HCT116 (cell line): ENCODE results near the gene LILRB1. TPM values are rescaled to one million over a fixed set of nuclear protein-coding genes. Genes with fewer than 3 reads are reported as not detected.

Experiments used
- ATAC-seq: fragments of 200-7000 bp; cut with Tn5 transposase; 2 replicates; pipeline ENCODE4 v1.9.1; 2020; ENCODE audit warnings: mild to moderate bottlenecking, moderate library complexity
- BruUV-seq: library from RNA; stranded (reverse); fragments of 400-500 nt; replicated peaks from 2 replicates; lab custom pipeline; 2021; lab: Mats Ljungman, UMichigan
- CTCF ChIA-PET: fragments of 300-600 bp; sonication (Branson Sonifier 250); formaldehyde crosslinking; loops from one replicate; lab custom pipeline; 2021; ENCODE audit warnings: antibody characterized with exemption; lab: Charles Lee
- POLR2A ChIA-PET: fragments of 300-600, 350-600 bp; sonication (Branson Sonifier 250); formaldehyde crosslinking; loops from one replicate; lab custom pipeline; 2021; ENCODE audit warnings: antibody characterized with exemption; lab: Charles Lee
- RAD21 ChIA-PET, 2 experiments: fragments of 300-600 bp; sonication (Branson Sonifier 250); formaldehyde crosslinking; loops; one replicate each; lab custom pipeline; 2023; ENCODE audit warnings: low total read pairs in 2 of 2; ENCODE audit not compliant: uncharacterized antibody in 2 of 2, unreplicated experiment in 2 of 2, low non-redundant PET in 1 of 2; lab: Charles Lee
- DNase-seq: peaks from one replicate; pipeline ENCODE4 v3.0.0-alpha.2; 2010; ENCODE audit warnings: low read depth, low spot score
- H2AFZ ChIP-seq: fragments of 200-600 bp; shearing (Covaris generic), sonication (generic); 2 replicates; pipeline ENCODE4 v1.6.1; 2017; ENCODE audit warnings: low read depth, mixed run types, mixed read lengths, antibody characterized with exemption, low read length; ENCODE audit not compliant: poor library complexity, severe bottlenecking
- H3K27ac ChIP-seq: 2 replicates; pipeline ENCODE4 v1.5.1; 2012; ENCODE audit warnings: low read depth, low read length
- H3K27me3 ChIP-seq: fragments of 200-600 bp; sonication (generic); 2 replicates; pipeline ENCODE4 v1.6.1; 2016; ENCODE audit warnings: mixed run types, low read length, mixed read lengths; ENCODE audit not compliant: insufficient read depth
- H3K36me3 ChIP-seq, 2 experiments: fragments of 200-500 bp in 1 of 2; fragments of 200-600 bp in 1 of 2; sonication (Bioruptor generic) in 1 of 2; sonication (generic) in 1 of 2; 2 replicates each; pipeline versions ENCODE4 v1.5.1 to v1.6.1; 2014 to 2016; ENCODE audit warnings: low read length in 2 of 2, inconsistent platforms in 1 of 2, mixed read lengths in 1 of 2, mixed run types in 1 of 2; ENCODE audit not compliant: insufficient read depth in 2 of 2, control insufficient read depth in 1 of 2
- H3K4me1 ChIP-seq, 2 experiments: fragments of 200-600 bp in 1 of 2; sonication (generic) in 1 of 2; 2 replicates each; pipeline versions ENCODE4 v1.5.1 to v1.6.1; 2012 to 2017; ENCODE audit warnings: low read length in 2 of 2, inconsistent platforms in 1 of 2, mild to moderate bottlenecking in 1 of 2, mixed read lengths in 1 of 2, mixed run types in 1 of 2, moderate library complexity in 1 of 2; ENCODE audit not compliant: insufficient read depth in 2 of 2, control insufficient read depth in 1 of 2
- H3K4me2 ChIP-seq: fragments of 200-600 bp; sonication (generic); 2 replicates; pipeline ENCODE4 v1.6.1; 2017; ENCODE audit warnings: mixed run types, low read length, mixed read lengths
- H3K4me3 ChIP-seq, 2 experiments: fragments of 200-600 bp in 1 of 2; sonication (generic) in 1 of 2; replicated peaks in 1 of 2; 2 replicates each; pipeline ENCODE4 v1.5.1; 2011 to 2016; ENCODE audit warnings: low read length in 2 of 2, control low read depth in 1 of 2, low read depth in 1 of 2, mild to moderate bottlenecking in 1 of 2, mixed read lengths in 1 of 2, mixed run types in 1 of 2
- H3K79me2 ChIP-seq: fragments of 200-600 bp; sonication (generic); 2 replicates; pipeline ENCODE4 v1.6.1; 2017; ENCODE audit warnings: mild to moderate bottlenecking, mixed run types, low read length, moderate library complexity, mixed read lengths; ENCODE audit not compliant: insufficient read depth
- H3K9ac ChIP-seq: fragments of 200-600 bp; sonication (generic); 2 replicates; pipeline ENCODE4 v1.6.1; 2016; ENCODE audit warnings: low read length, mixed read lengths
- H3K9me2 ChIP-seq: fragments of 200-600 bp; sonication (generic), shearing (Covaris generic); 2 replicates; pipeline ENCODE4 v1.6.1; 2017; ENCODE audit warnings: mixed run types, mild to moderate bottlenecking, moderate library complexity; ENCODE audit not compliant: insufficient read depth
- H3K9me3 ChIP-seq, 2 experiments: fragments of 200-500 bp in 1 of 2; fragments of 200-600 bp in 1 of 2; sonication (Bioruptor generic) in 1 of 2; sonication (generic) in 1 of 2; 2 replicates each; pipeline ENCODE4 v1.6.1; 2014 to 2017; ENCODE audit warnings: low read length in 2 of 2, mixed read lengths in 2 of 2, inconsistent platforms in 1 of 2, low read depth in 1 of 2, mild to moderate bottlenecking in 1 of 2, mixed run types in 1 of 2, moderate library complexity in 1 of 2; ENCODE audit not compliant: control insufficient read depth in 1 of 2, insufficient read depth in 1 of 2
- H4K20me1 ChIP-seq: fragments of 200-600 bp; sonication (generic), shearing (Covaris generic); 2 replicates; pipeline ENCODE4 v1.6.1; 2017; ENCODE audit warnings: mixed run types, mild to moderate bottlenecking, moderate library complexity; ENCODE audit not compliant: insufficient read depth
- CBX3 ChIP-seq: IDR thresholded peaks from 2 replicates; pipeline ENCODE4 v1.6.1; 2012; ENCODE audit warnings: low read depth
- CEBPB ChIP-seq: IDR thresholded peaks from 2 replicates; pipeline ENCODE4 v1.6.1; 2012; ENCODE audit warnings: low read depth
- EGR1 ChIP-seq: IDR thresholded peaks from 2 replicates; pipeline ENCODE4 v1.6.1; 2012; ENCODE audit warnings: low read depth
- ELF1 ChIP-seq: IDR thresholded peaks from 2 replicates; pipeline ENCODE4 v1.6.1; 2012; ENCODE audit warnings: low read depth, borderline replicate concordance
- EZH2 ChIP-seq: fragments of 200-600 bp; sonication (generic); IDR thresholded peaks from 2 replicates; pipeline ENCODE4 v1.6.1; 2017; ENCODE audit warnings: antibody characterized with exemption, mixed run types
- EZH2phosphoT487 ChIP-seq: fragments of 200-600 bp; IDR thresholded peaks from 2 replicates; pipeline ENCODE4 v1.6.1; 2018; ENCODE audit warnings: antibody characterized with exemption, borderline replicate concordance
- POLR2A ChIP-seq: IDR thresholded peaks from 2 replicates; pipeline ENCODE4 v1.7.0; 2011; ENCODE audit warnings: borderline replicate concordance; ENCODE audit not compliant: insufficient read depth, insufficient read length; ENCODE audit errors: extremely low read depth
- POLR2AphosphoS5 ChIP-seq: IDR thresholded peaks from 2 replicates; pipeline ENCODE4 v1.6.1; 2011; ENCODE audit warnings: mild to moderate bottlenecking, low read depth, low read length, moderate library complexity
- REST ChIP-seq: IDR thresholded peaks from 2 replicates; pipeline ENCODE4 v1.6.1; 2012; ENCODE audit warnings: low read depth
- SP1 ChIP-seq: IDR thresholded peaks from 2 replicates; pipeline ENCODE4 v1.6.1; 2012; ENCODE audit warnings: low read depth
- SRF ChIP-seq: IDR thresholded peaks from 2 replicates; pipeline ENCODE4 v1.6.1; 2012; ENCODE audit warnings: low read depth
- TCF7L2 ChIP-seq: IDR thresholded peaks from 2 replicates; pipeline ENCODE4 v1.7.0; 2011; ENCODE audit warnings: borderline replicate concordance, inconsistent platforms; ENCODE audit not compliant: insufficient read depth, insufficient read length; ENCODE audit errors: extremely low read depth
- YY1 ChIP-seq: IDR thresholded peaks from 2 replicates; pipeline ENCODE4 v1.6.1; 2011; ENCODE audit warnings: low read length, low read depth, moderate library complexity, mild to moderate bottlenecking; ENCODE audit not compliant: insufficient replicate concordance; ENCODE audit errors: extremely low read depth
- ZFX ChIP-seq: fragments of 450-650 bp; IDR thresholded peaks from 2 replicates; pipeline ENCODE4 v1.6.1; 2017
- ZNF274 ChIP-seq: fragments of 200-500 bp; sonication (Bioruptor generic); IDR thresholded peaks from 2 replicates; pipeline ENCODE4 v1.6.1; 2014; ENCODE audit warnings: mild to moderate bottlenecking, low read depth, low read length, inconsistent platforms
- intact Hi-C: fragments of 100-400 bp; cut with micrococcal nuclease; formaldehyde crosslinking; loops from 2 replicates; pipeline ENCODE4 v1.10.0; 2022
- total RNA-seq: library from RNA; stranded (reverse); gene quantifications from one replicate; pipeline ENCODE4 v1.2.1, GENCODE V29; 2021; ENCODE audit not compliant: unreplicated experiment
- TF ChIP-seq, protein P1 (sequence below), 3 experiments: fragments of 200-600 bp in 1 of 3; sonication (generic) in 1 of 3; IDR thresholded peaks in 2 of 3; conservative IDR thresholded peaks in 1 of 3; 2 replicates each; pipeline ENCODE4 v1.5.1; 2012 to 2017; ENCODE audit warnings: low read depth in 2 of 3, low read length in 2 of 3, antibody characterized with exemption in 1 of 3, borderline replicate concordance in 1 of 3, control low read depth in 1 of 3, mild to moderate bottlenecking in 1 of 3, mixed read lengths in 1 of 3, mixed run types in 1 of 3, moderate library complexity in 1 of 3; ENCODE audit not compliant: insufficient read depth in 1 of 3
- TF ChIP-seq, protein P2 (sequence below): IDR thresholded peaks from 2 replicates; pipeline ENCODE4 v1.6.1; 2011; ENCODE audit warnings: mild to moderate bottlenecking, low read length, moderate library complexity; ENCODE audit not compliant: insufficient replicate concordance; ENCODE audit errors: extremely low read depth
- TF ChIP-seq, protein P3 (sequence below): IDR thresholded peaks from 2 replicates; pipeline ENCODE4 v1.6.1; 2012

The LILRB1 gene
- total RNA-seq, 1 experiment from 2014 or later: not detected

DNA sequence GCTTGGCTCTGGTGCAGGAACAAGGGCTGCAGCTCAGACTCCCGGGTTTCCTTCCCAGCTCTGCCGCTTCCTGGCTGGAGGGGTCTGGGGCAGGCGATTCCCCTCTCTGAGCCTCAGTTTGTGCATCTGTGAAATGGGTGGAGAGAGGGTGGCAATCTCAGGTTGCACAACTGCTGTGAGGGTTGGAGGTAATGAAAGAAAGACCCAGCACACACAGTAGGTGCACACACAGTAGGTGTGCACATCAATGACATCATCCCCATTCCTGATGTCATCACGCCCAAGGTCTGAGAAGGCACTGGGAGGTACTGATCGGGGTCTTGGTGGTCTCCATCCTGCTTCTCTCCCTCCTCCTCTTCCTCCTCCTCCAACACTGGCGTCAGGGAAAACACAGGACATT is 35.2 kb downstream of the LILRB1 start:
- H3K4me1 ChIP-seq: no peaks in the 10 kb centered on the region
- H3K36me3 ChIP-seq: no peaks in the 10 kb centered on the region
- no peak overlapping the region for H3K4me2 ChIP-seq
- H3K9me3 ChIP-seq: no peaks in the 10 kb centered on the region
- no peak overlapping the region for H3K27ac ChIP-seq
- ATAC-seq: no peak
- H3K27me3 ChIP-seq: peaks cover 39% of the 10 kb centered on the region
- no peaks in the 10 kb centered on the region for H4K20me1 ChIP-seq
- TF ChIP-seq ELF1: no peak
- TF ChIP-seq SRF: no peak
- TF ChIP-seq CBX3: no peak
- no peak for TF ChIP-seq ZFX
- TF ChIP-seq SP1: no peak
- TF ChIP-seq POLR2AphosphoS5: no peak
- no peak for TF ChIP-seq EGR1
- TF ChIP-seq ZNF274: no peak
- no peak for TF ChIP-seq TCF7L2
- TF ChIP-seq REST: no peak
- TF ChIP-seq EZH2: no peak
- TF ChIP-seq, protein P1, sequence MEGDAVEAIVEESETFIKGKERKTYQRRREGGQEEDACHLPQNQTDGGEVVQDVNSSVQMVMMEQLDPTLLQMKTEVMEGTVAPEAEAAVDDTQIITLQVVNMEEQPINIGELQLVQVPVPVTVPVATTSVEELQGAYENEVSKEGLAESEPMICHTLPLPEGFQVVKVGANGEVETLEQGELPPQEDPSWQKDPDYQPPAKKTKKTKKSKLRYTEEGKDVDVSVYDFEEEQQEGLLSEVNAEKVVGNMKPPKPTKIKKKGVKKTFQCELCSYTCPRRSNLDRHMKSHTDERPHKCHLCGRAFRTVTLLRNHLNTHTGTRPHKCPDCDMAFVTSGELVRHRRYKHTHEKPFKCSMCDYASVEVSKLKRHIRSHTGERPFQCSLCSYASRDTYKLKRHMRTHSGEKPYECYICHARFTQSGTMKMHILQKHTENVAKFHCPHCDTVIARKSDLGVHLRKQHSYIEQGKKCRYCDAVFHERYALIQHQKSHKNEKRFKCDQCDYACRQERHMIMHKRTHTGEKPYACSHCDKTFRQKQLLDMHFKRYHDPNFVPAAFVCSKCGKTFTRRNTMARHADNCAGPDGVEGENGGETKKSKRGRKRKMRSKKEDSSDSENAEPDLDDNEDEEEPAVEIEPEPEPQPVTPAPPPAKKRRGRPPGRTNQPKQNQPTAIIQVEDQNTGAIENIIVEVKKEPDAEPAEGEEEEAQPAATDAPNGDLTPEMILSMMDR (IDR thresholded peaks at IDR 0.05 in 2 of 3, conservative IDR thresholded peaks at IDR 0.05 in 1 of 3; ENCODE audit: borderline replicate concordance in 1 of 3, insufficient read depth in 1 of 3, low read depth in 2 of 3, low read length in 2 of 3): no peak
- TF ChIP-seq, protein P2, sequence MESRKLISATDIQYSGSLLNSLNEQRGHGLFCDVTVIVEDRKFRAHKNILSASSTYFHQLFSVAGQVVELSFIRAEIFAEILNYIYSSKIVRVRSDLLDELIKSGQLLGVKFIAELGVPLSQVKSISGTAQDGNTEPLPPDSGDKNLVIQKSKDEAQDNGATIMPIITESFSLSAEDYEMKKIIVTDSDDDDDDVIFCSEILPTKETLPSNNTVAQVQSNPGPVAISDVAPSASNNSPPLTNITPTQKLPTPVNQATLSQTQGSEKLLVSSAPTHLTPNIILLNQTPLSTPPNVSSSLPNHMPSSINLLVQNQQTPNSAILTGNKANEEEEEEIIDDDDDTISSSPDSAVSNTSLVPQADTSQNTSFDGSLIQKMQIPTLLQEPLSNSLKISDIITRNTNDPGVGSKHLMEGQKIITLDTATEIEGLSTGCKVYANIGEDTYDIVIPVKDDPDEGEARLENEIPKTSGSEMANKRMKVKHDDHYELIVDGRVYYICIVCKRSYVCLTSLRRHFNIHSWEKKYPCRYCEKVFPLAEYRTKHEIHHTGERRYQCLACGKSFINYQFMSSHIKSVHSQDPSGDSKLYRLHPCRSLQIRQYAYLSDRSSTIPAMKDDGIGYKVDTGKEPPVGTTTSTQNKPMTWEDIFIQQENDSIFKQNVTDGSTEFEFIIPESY: no peak
- no peak for TF ChIP-seq POLR2A
- TF ChIP-seq, protein P3, sequence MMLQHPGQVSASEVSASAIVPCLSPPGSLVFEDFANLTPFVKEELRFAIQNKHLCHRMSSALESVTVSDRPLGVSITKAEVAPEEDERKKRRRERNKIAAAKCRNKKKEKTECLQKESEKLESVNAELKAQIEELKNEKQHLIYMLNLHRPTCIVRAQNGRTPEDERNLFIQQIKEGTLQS: no peak
- no peak for TF ChIP-seq CEBPB
- TF ChIP-seq YY1: no peak
- TF ChIP-seq EZH2phosphoT487: no peak
- TF ChIP-seq, all 23 proteins: peak for 0
- CTCF ChIA-PET: no interaction called here
- POLR2A ChIA-PET: no interaction called here
- RAD21 ChIA-PET: no interaction called here
- Histone ChIP-seq H3K4me3 (no peak overlapping the region), H2AFZ (no peak overlapping the region), H3K9me2 (no peaks in the 10 kb centered on the region), H3K9ac (no peak overlapping the region), H3K79me2 (no peaks in the 10 kb centered on the region)
- intact Hi-C loops: no loop called here
- no peak for DNase-seq
- BruUV-seq: no TSS peak
